SHP77 treated with DMSO at 0.1 percent for 48 hours (cell line): ENCODE data around the gene HSPA4L.

Source experiments
- DNase-seq: peaks from one replicate; lab custom pipeline; 2025; lab: John Stamatoyannopoulos, UW

HSPA4L gene

GRCh38 chr4:127870281-127870680 lies 88.2 kb downstream of the HSPA4L start:
- DNase-seq, result no peak

- no peak for DNase-seq
Measured at GRCh38 chr4:127870688-127871087, 88.6 kb downstream of the HSPA4L start.

GRCh38 chr4:127875791-127876190 lies 93.7 kb downstream of the HSPA4L start:
- no peak for DNase-seq

GRCh38 chr4:127880763-127881562 lies 98.8 kb downstream of the HSPA4L start, which contains the start of gene PLK4:
PLK4 (plus strand) TSS chr4:127880893; CDS start chr4:127881135, 242 bp downstream.
- peak; percentile 59 for DNase-seq

GRCh38 chr4:127881563-127881864 lies 99.4 kb downstream of the HSPA4L start:
- no peak for DNase-seq

- no peak for DNase-seq
Measured at GRCh38 chr4:127888559-127888958, 106.4 kb downstream of the HSPA4L start.

GRCh38 chr4:127889903-127890302 lies 107.8 kb downstream of the HSPA4L start:
- DNase-seq, result no peak
